HG03469 (cell line): Measurements from ENCODE around the gene MSL2.
"Not testable (repeated sequence)": the region's sequence is repeated elsewhere in the genome, so short reads cannot be mapped to it uniquely, and the experiment has no call there.

Experiments
- ATAC-seq: cut with Tn5 transposase; IDR thresholded peaks from one replicate; pipeline ENCODE4 v1.9.1; 2021; ENCODE audit warnings: mild to moderate bottlenecking, moderate library complexity, moderate number of reproducible peaks; ENCODE audit not compliant: unreplicated experiment

The MSL2 gene

GRCh38 chr3:136196064-136196400, at the start of gene MSL2:
TSS of gene MSL2 (minus strand) at chr3:136196335. CDS start at chr3:136195113, 1,222 bp downstream.
- peak; percentile 16 for ATAC-seq

- no peak for ATAC-seq
Measured at GRCh38 chr3:136245691-136246090, 49.6 kb upstream of the MSL2 start.

- ATAC-seq: no peak
Measured at GRCh38 chr3:136239094-136239493, 43.0 kb upstream of the MSL2 start.

GRCh38 chr3:136237961-136238649, 42.0 kb upstream of the MSL2 start:
- ATAC-seq: no peak

GRCh38 chr3:136237103-136237502, 41.0 kb upstream of the MSL2 start:
- no peak for ATAC-seq

GRCh38 chr3:136236109-136236508, 40.0 kb upstream of the MSL2 start:
- no peak for ATAC-seq

GRCh38 chr3:136235545-136235944, 39.4 kb upstream of the MSL2 start:
- ATAC-seq: no peak

GRCh38 chr3:136232413-136232812, 36.3 kb upstream of the MSL2 start:
- no peak for ATAC-seq

- not testable (repeated sequence) for ATAC-seq
Measured at GRCh38 chr3:136222746-136223145, 26.6 kb upstream of the MSL2 start.

- no peak for ATAC-seq
Measured at GRCh38 chr3:136211547-136211946, 15.4 kb upstream of the MSL2 start.

- ATAC-seq: no peak
Measured at GRCh38 chr3:136209921-136210320, 13.8 kb upstream of the MSL2 start.

- no peak for ATAC-seq
Measured at GRCh38 chr3:136207489-136208115, 11.5 kb upstream of the MSL2 start.

GRCh38 chr3:136199219-136199618, 3.1 kb upstream of the MSL2 start:
- not testable (repeated sequence) for ATAC-seq

GRCh38 chr3:136198462-136199078, 2.4 kb upstream of the MSL2 start:
- not testable (repeated sequence) for ATAC-seq

GRCh38 chr3:136197159-136197793, 1.1 kb upstream of the MSL2 start:
- ATAC-seq: no peak

GRCh38 chr3:136196401-136197158, 445 bp upstream of the MSL2 start:
- ATAC-seq: peak; percentile 57

GRCh38 chr3:136195258-136196063, 674 bp downstream of the MSL2 start:
- ATAC-seq: peak; percentile 0

- ATAC-seq: no peak
Measured at GRCh38 chr3:136194409-136195257, 1.5 kb downstream of the MSL2 start.
